Endothelial cell of umbilical vein (primary cell): ENCODE data around the gene PRKCB. TPM values are rescaled to one million over a fixed set of nuclear protein-coding genes. Genes with fewer than 3 reads are reported as not detected.

Experiments
- BruUV-seq: library from RNA; stranded (reverse); fragments of 400-500 nt; replicated peaks from 2 replicates; lab custom pipeline; 2021; lab: Mats Ljungman, UMichigan
- CTCF ChIA-PET: fragments of 300-600, 350-600 bp; sonication (Branson Sonifier 250); formaldehyde crosslinking; loops from one replicate; lab custom pipeline; 2021; ENCODE audit warnings: antibody characterized with exemption, inconsistent platforms; lab: Charles Lee
- POLR2A ChIA-PET: fragments of 300-600, 350-600 bp; sonication (Branson Sonifier 250); formaldehyde crosslinking; loops from one replicate; lab custom pipeline; 2021; ENCODE audit warnings: antibody characterized with exemption, inconsistent platforms; lab: Charles Lee
- DNase-seq: peaks from one replicate; pipeline ENCODE4 v3.0.0-alpha.2; 2011; ENCODE audit warnings: low read depth, low spot score
- FAIRE-seq: peaks from 2 replicates; lab custom pipeline; 2011; peaks lifted over from hg19 to GRCh38; lab: Jason Lieb, UNC
- H2AFZ ChIP-seq: 2 replicates; pipeline ENCODE4 v1.6.0; 2012; ENCODE audit warnings: low read depth, low read length, control low read depth, inconsistent platforms
- H3K27ac ChIP-seq: 2 replicates; pipeline ENCODE4 v1.5.1; 2011; ENCODE audit warnings: low read depth, mild to moderate bottlenecking, control low read depth, low read length, moderate library complexity; ENCODE audit not compliant: insufficient read depth
- H3K27me3 ChIP-seq, 2 experiments: 2 replicates each; pipeline versions ENCODE4 v1.6.0 to v1.6.1; 2011; ENCODE audit warnings: low read length in 2 of 2, mixed read lengths in 1 of 2; ENCODE audit not compliant: control insufficient read depth in 2 of 2, insufficient read depth in 2 of 2
- H3K36me3 ChIP-seq, 2 experiments: 2 replicates in 1 of 2; 3 replicates in 1 of 2; pipeline ENCODE4 v1.5.1; 2011; ENCODE audit warnings: low read length in 2 of 2, mild to moderate bottlenecking in 1 of 2, moderate library complexity in 1 of 2; ENCODE audit not compliant: control insufficient read depth in 2 of 2, insufficient read depth in 2 of 2; ENCODE audit errors: extremely low read depth in 1 of 2
- H3K4me1 ChIP-seq: 3 replicates; pipeline ENCODE4 v1.5.1; 2011; ENCODE audit warnings: mild to moderate bottlenecking, low read length; ENCODE audit not compliant: control insufficient read depth, insufficient read depth; ENCODE audit errors: extremely low read depth
- H3K4me2 ChIP-seq: 2 replicates; pipeline ENCODE4 v1.6.1; 2011; ENCODE audit warnings: low read length, control low read depth, mixed read lengths; ENCODE audit not compliant: insufficient read depth
- H3K4me3 ChIP-seq, 3 experiments: fragments of 200-600 bp in 1 of 3; sonication (generic), shearing (Covaris generic) in 1 of 3; replicated peaks in 1 of 3; 2 replicates each; pipeline ENCODE4 v1.5.1; 2011 to 2016; ENCODE audit warnings: control low read depth in 3 of 3, low read length in 3 of 3, mild to moderate bottlenecking in 2 of 3, inconsistent platforms in 1 of 3, low read depth in 1 of 3, moderate library complexity in 1 of 3; ENCODE audit not compliant: insufficient read depth in 1 of 3
- H3K79me2 ChIP-seq: 2 replicates; pipeline ENCODE4 v1.6.0; 2012; ENCODE audit warnings: low read length, inconsistent platforms; ENCODE audit not compliant: control insufficient read depth, insufficient read depth
- H3K9ac ChIP-seq: replicated peaks from 2 replicates; pipeline ENCODE3; 2011; ENCODE audit warnings: low read length, control low read depth; ENCODE audit not compliant: insufficient read depth; ENCODE audit errors: extremely low read depth
- H3K9me1 ChIP-seq: replicated peaks from 3 replicates; pipeline ENCODE4 v1.6.0; 2011; ENCODE audit warnings: mild to moderate bottlenecking, low read length; ENCODE audit not compliant: control insufficient read depth, insufficient read depth; ENCODE audit errors: extremely low read depth
- H3K9me3 ChIP-seq: replicated peaks from 2 replicates; pipeline ENCODE4 v1.5.1; 2012; ENCODE audit warnings: low read length, inconsistent platforms; ENCODE audit not compliant: control insufficient read depth, insufficient read depth
- H4K20me1 ChIP-seq: replicated peaks from 2 replicates; pipeline ENCODE3; 2011; ENCODE audit warnings: mild to moderate bottlenecking, low read length; ENCODE audit not compliant: control insufficient read depth, insufficient read depth; ENCODE audit errors: extremely low read depth
- CTCF ChIP-seq, 2 donors: IDR thresholded peaks; 1 replicate in 1 of 2; 2 replicates in 1 of 2; pipeline ENCODE4 v1.5.1; 2011; ENCODE audit warnings: low read length in 2 of 2, mild to moderate bottlenecking in 2 of 2, moderate library complexity in 2 of 2, control low read depth in 1 of 2, inconsistent platforms in 1 of 2, low read depth in 1 of 2; ENCODE audit not compliant: insufficient read depth in 1 of 2; ENCODE audit errors: extremely low read depth in 1 of 2
- EZH2 ChIP-seq: IDR thresholded peaks from 2 replicates; pipeline ENCODE4 v1.6.1; 2012; ENCODE audit warnings: borderline replicate concordance, low read depth, mild to moderate bottlenecking, moderate library complexity, low read length, inconsistent platforms; ENCODE audit not compliant: severe bottlenecking
- FOS ChIP-seq: IDR thresholded peaks from 2 replicates; pipeline ENCODE4 v1.6.1; 2011; ENCODE audit warnings: mild to moderate bottlenecking, low read length, moderate library complexity, borderline replicate concordance; ENCODE audit not compliant: insufficient read depth
- GATA2 ChIP-seq: IDR thresholded peaks from 2 replicates; pipeline ENCODE4 v1.7.0; 2011; ENCODE audit warnings: low read depth, mild to moderate bottlenecking, moderate library complexity, mixed read lengths, low read length; ENCODE audit not compliant: insufficient read length, insufficient read depth
- JUN ChIP-seq: IDR thresholded peaks from 2 replicates; pipeline ENCODE4 v1.6.1; 2011; ENCODE audit warnings: borderline replicate concordance, low read depth; ENCODE audit not compliant: insufficient read length, insufficient read depth
- MYC ChIP-seq: IDR thresholded peaks from one replicate; pipeline ENCODE4 v1.6.1; 2011; ENCODE audit warnings: mild to moderate bottlenecking, low read depth, low read length
- POLR2A ChIP-seq: IDR thresholded peaks from 2 replicates; pipeline ENCODE4 v1.6.1; 2012; ENCODE audit warnings: low read depth, mild to moderate bottlenecking, control low read depth, low read length
- POLR2AphosphoS5 ChIP-seq: IDR thresholded peaks from 2 replicates; pipeline ENCODE4 v1.6.1; 2012; ENCODE audit warnings: low read depth, mild to moderate bottlenecking, control low read depth, low read length, moderate library complexity; ENCODE audit not compliant: insufficient read depth
- dilution Hi-C: fragments of 300-500 bp; cut with MboI; formaldehyde crosslinking; loops from one replicate; pipeline ENCODE4 v1.15.0; 2019; ENCODE audit warnings: low sequenced_read_pairs; ENCODE audit not compliant: extremely low pct_ligation_motif_present
- intact Hi-C: fragments of 100-400 bp; cut with micrococcal nuclease; formaldehyde crosslinking; loops from one replicate; pipeline ENCODE4 v1.10.0; 2022
- polyA plus RNA-seq, 4 experiments: library from polyadenylated mRNA; depleted of rRNA in 3 of 4; stranded (reverse) in 3 of 4; unstranded in 1 of 4; fragments of >200 nt; gene quantifications; 2 replicates each; pipeline versions ENCODE4 v1.2.1 to v1.2.3, GENCODE V29; 2011 to 2012; ENCODE audit warnings: missing spikeins in 1 of 4
- total RNA-seq: library from RNA; stranded (reverse); gene quantifications from 2 replicates; pipeline ENCODE4 v1.2.3, GENCODE V29; 2021
- TF ChIP-seq, protein P1 (sequence below): IDR thresholded peaks from 2 replicates; pipeline ENCODE4 v1.6.1; 2011; ENCODE audit not compliant: insufficient read depth, insufficient read length

Gene PRKCB
- total and polyA plus RNA-seq, 2 donors (not counting 3 experiments of a cell fraction or from before 2014, with no cell fraction given) = 0.01 TPM; not detected in 1

GRCh38 chr16:24062270-24062817, 226.6 kb downstream of the PRKCB start:
- Histone ChIP-seq H3K27me3 (no peaks in the 10 kb centered on the region), H3K9me3 (no peaks in the 10 kb centered on the region), H3K4me3 (no peak overlapping the region), H3K9ac (no peak overlapping the region), H3K4me1 (no peaks in the 10 kb centered on the region), H4K20me1 (no peaks in the 10 kb centered on the region), H3K36me3 (no peaks in the 10 kb centered on the region), H3K9me1 (no peaks in the 10 kb centered on the region), H3K27ac (no peak overlapping the region), H2AFZ (no peak overlapping the region), H3K4me2 (no peak overlapping the region), H3K79me2 (no peaks in the 10 kb centered on the region)
- FAIRE-seq = no peak
- TF ChIP-seq JUN = no peak
- TF ChIP-seq POLR2A = no peak
- no peak for TF ChIP-seq GATA2
- TF ChIP-seq POLR2AphosphoS5 = no peak
- TF ChIP-seq EZH2 = no peak
- TF ChIP-seq, protein P1, sequence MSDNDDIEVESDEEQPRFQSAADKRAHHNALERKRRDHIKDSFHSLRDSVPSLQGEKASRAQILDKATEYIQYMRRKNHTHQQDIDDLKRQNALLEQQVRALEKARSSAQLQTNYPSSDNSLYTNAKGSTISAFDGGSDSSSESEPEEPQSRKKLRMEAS = no peak
- TF ChIP-seq MYC = no peak
- no peak for TF ChIP-seq CTCF (IDR thresholded peaks at IDR 0.05; ENCODE audit: extremely low read depth in 1 of 2, insufficient read depth in 1 of 2, low read depth in 1 of 2, low read length in 2 of 2)
- no peak for TF ChIP-seq FOS
- BruUV-seq = no TSS peak
- intact Hi-C loops (no loop called here), dilution Hi-C loops (no loop called here)
- CTCF ChIA-PET = interaction anchor here (3.0 kb wide), 1 partner anchor 8 kb away, joined by 20 read pairs; no protein-coding TSS in a partner anchor
- POLR2A ChIA-PET = no interaction called here
- DNase-seq = no peak
